Loucy (cell line): ENCODE data around the gene CTNNA2.

Source experiments
- CTCF ChIP-seq: fragments of 200-600 bp; sonication (generic); conservative IDR thresholded peaks from 2 replicates; pipeline ENCODE4 v1.5.1; 2014; ENCODE audit warnings: mild to moderate bottlenecking, antibody characterized with exemption, low read length
- EZH2phosphoT487 ChIP-seq: fragments of 200-600 bp; IDR thresholded peaks from 2 replicates; pipeline ENCODE4 v1.6.1; 2018; ENCODE audit warnings: antibody characterized with exemption, mild to moderate bottlenecking, moderate library complexity, borderline replicate concordance

- TF ChIP-seq CTCF (no peak), EZH2phosphoT487 (no peak)
Measured at GRCh38 chr2:80330527-80331450, 817.9 kb downstream of the CTNNA2 start.
